ENCODE results near the gene MBD4. TPM values are rescaled to one million over a fixed set of nuclear protein-coding genes. Genes with fewer than 3 reads are reported as not detected.
A peak's percentile ranks its signal among the peaks of the same experiment; 100 is the strongest.
"Not testable (repeated sequence)": the region's sequence is repeated elsewhere in the genome, so short reads cannot be mapped to it uniquely, and the experiment has no call there.

The MBD4 gene
- total RNA-seq, 4 donors from 2014 or later: 15.0 to 34.4 (median 30.4) TPM

GRCh38 chr3:129389572-129389937, 50.2 kb downstream of the MBD4 start:
- no peak for TF ChIP-seq POLR2AphosphoS5 (IDR thresholded peaks at IDR 0.05)
- TF ChIP-seq EP300 (IDR thresholded peaks at IDR 0.05; ENCODE audit: low read depth): no peak
- TF ChIP-seq POLR2A (IDR thresholded peaks at IDR 0.05): no peak
- TF ChIP-seq CTCF (IDR thresholded peaks at IDR 0.05): no peak
- intact Hi-C loops (cut with DNase I; ENCODE audit: low total_unique reads) (no loop called here), in situ Hi-C loops (cut with MboI; ENCODE audit: low pct_ligation_motif_present in 1 of 4, low pct_unique_long_range_greater_than_20kb in 1 of 4, low sequenced_read_pairs in 3 of 4) (no loop called here)
- Histone ChIP-seq H3K4me3 (no peak overlapping the region), H3K27ac (peak overlapping the region in 3 of 4 donors; percentile 35 to 63 (median 55)), H3K4me1 (peaks cover 0 to 4% (median 0%) of the 10 kb centered on the region in 4 donors), H3K36me3 (peaks cover 0 to 24% (median 3%) of the 10 kb centered on the region in 4 donors), H3K27me3 (no peaks in the 10 kb centered on the region), H3K9me3 (no peaks in the 10 kb centered on the region)
- WGBS, 2 donors (ENCODE audit: low coverage in 1 of 2): 70% methylated on average over 3 of the region's 3 CpGs; no CpG with 5 or more reads in 1 of the 2 donors
- DNase-seq: no peak

- in situ Hi-C loops (cut with MboI; ENCODE audit: low pct_ligation_motif_present in 1 of 4, low pct_unique_long_range_greater_than_20kb in 1 of 4, low sequenced_read_pairs in 3 of 4); H3K4me3 ChIP-seq; DNase-seq; H3K4me1 ChIP-seq; H3K27me3 ChIP-seq; intact Hi-C loops (cut with DNase I; ENCODE audit: low total_unique reads); H3K9me3 ChIP-seq: not testable (repeated sequence)
- 72 to 75% methylated on average over 1 to 8 of the region's 8 CpGs for WGBS, 2 donors (ENCODE audit: low coverage in 1 of 2)
- Histone ChIP-seq H3K36me3 (peaks cover 0 to 24% (median 3%) of the 10 kb centered on the region in 4 donors), H3K27ac (peak overlapping the region in 3 of 4 donors; percentile 35 to 63 (median 55))
Observed at GRCh38 chr3:129388791-129389571, 50.8 kb downstream of the MBD4 start.

GRCh38 chr3:129387487-129387886, 52.3 kb downstream of the MBD4 start:
- no peak for DNase-seq
- H3K27me3 ChIP-seq: no peaks in the 10 kb centered on the region
- 85 to 87% methylated on average over 4 to 5 of the region's 5 CpGs for WGBS, 2 donors (ENCODE audit: low coverage in 1 of 2)
- no peak overlapping the region for H3K4me3 ChIP-seq
- intact Hi-C loops (cut with DNase I; ENCODE audit: low total_unique reads) (no loop called here), in situ Hi-C loops (cut with MboI; ENCODE audit: low pct_ligation_motif_present in 1 of 4, low pct_unique_long_range_greater_than_20kb in 1 of 4, low sequenced_read_pairs in 3 of 4) (no loop called here)
- peaks cover 0 to 18% (median 3%) of the 10 kb centered on the region in 4 donors for H3K36me3 ChIP-seq
- no peaks in the 10 kb centered on the region for H3K9me3 ChIP-seq
- peaks cover 0 to 4% (median 0%) of the 10 kb centered on the region in 4 donors for H3K4me1 ChIP-seq
- H3K27ac ChIP-seq: no peak overlapping the region
- no peak for TF ChIP-seq POLR2AphosphoS5 (IDR thresholded peaks at IDR 0.05)
- TF ChIP-seq POLR2A (IDR thresholded peaks at IDR 0.05): no peak
- no peak for TF ChIP-seq EP300 (IDR thresholded peaks at IDR 0.05; ENCODE audit: low read depth)
- TF ChIP-seq CTCF (IDR thresholded peaks at IDR 0.05): no peak

- Histone ChIP-seq H3K9me3 (no peaks in the 10 kb centered on the region), H3K27me3 (no peaks in the 10 kb centered on the region), H3K27ac (no peak overlapping the region), H3K36me3 (peaks cover 0 to 18% (median 3%) of the 10 kb centered on the region in 4 donors), H3K4me1 (peaks cover 0 to 4% (median 0%) of the 10 kb centered on the region in 4 donors), H3K4me3 (no peak overlapping the region)
- intact Hi-C loops (cut with DNase I; ENCODE audit: low total_unique reads): no loop called here
- in situ Hi-C loops (cut with MboI; ENCODE audit: low pct_ligation_motif_present in 1 of 4, low pct_unique_long_range_greater_than_20kb in 1 of 4, low sequenced_read_pairs in 3 of 4): no loop called here
- WGBS, 2 donors (ENCODE audit: low coverage in 1 of 2): 97 to 100% methylated on average over 2 to 10 of the region's 10 CpGs
- no peak for DNase-seq
- TF ChIP-seq CTCF (IDR thresholded peaks at IDR 0.05): no peak
- no peak for TF ChIP-seq POLR2AphosphoS5 (IDR thresholded peaks at IDR 0.05)
- no peak for TF ChIP-seq EP300 (IDR thresholded peaks at IDR 0.05; ENCODE audit: low read depth)
- TF ChIP-seq POLR2A (IDR thresholded peaks at IDR 0.05): no peak
Observed at GRCh38 chr3:129386984-129387383, 52.8 kb downstream of the MBD4 start.

- 80 to 85% methylated on average over 2 to 8 of the region's 8 CpGs for WGBS, 2 donors (ENCODE audit: low coverage in 1 of 2)
- H3K4me1 ChIP-seq; intact Hi-C loops (cut with DNase I; ENCODE audit: low total_unique reads); H3K36me3 ChIP-seq; H3K9me3 ChIP-seq; H3K27me3 ChIP-seq; H3K27ac ChIP-seq; DNase-seq; in situ Hi-C loops (cut with MboI; ENCODE audit: low pct_ligation_motif_present in 1 of 4, low pct_unique_long_range_greater_than_20kb in 1 of 4, low sequenced_read_pairs in 3 of 4); H3K4me3 ChIP-seq: not testable (repeated sequence)
Observed at GRCh38 chr3:129385507-129385906, 54.2 kb downstream of the MBD4 start.
